K562 (cell line): ENCODE data around the gene ANKRD10. TPM values are rescaled to one million over a fixed set of nuclear protein-coding genes. Genes with fewer than 3 reads are reported as not detected.
A peak's percentile ranks its signal among the peaks of the same experiment; 100 is the strongest.

ENCODE experiments used
- ARID1B ChIP-seq: fragments of 450-650 bp; IDR thresholded peaks from 2 replicates; pipeline ENCODE4 v1.6.1; 2016; ENCODE audit warnings: antibody characterized with exemption, mild to moderate bottlenecking, inconsistent platforms
- CBFA2T2 ChIP-seq: fragments of 450-650 bp; conservative IDR thresholded peaks from 2 replicates; pipeline ENCODE4 v1.6.1; 2017; ENCODE audit warnings: mild to moderate bottlenecking
- JUN ChIP-seq, 2 experiments: sonication (generic) in 1 of 2; formaldehyde crosslinking in 1 of 2; IDR thresholded peaks; 2 replicates each; pipeline versions ENCODE4 v1.6.1 to v1.8.0; 2012 to 2022; ENCODE audit warnings: borderline replicate concordance in 2 of 2, mild to moderate bottlenecking in 2 of 2, improper control_type of control experiment in 1 of 2, low read depth in 1 of 2, low read length in 1 of 2, missing genetic modification reagents in 1 of 2
- NCOR1 ChIP-seq: fragments of 450-650 bp; IDR thresholded peaks from 2 replicates; pipeline ENCODE4 v1.6.1; 2016; ENCODE audit warnings: mild to moderate bottlenecking, moderate library complexity
- PHF8 ChIP-seq: fragments of 200-600 bp; sonication (generic); IDR thresholded peaks from 2 replicates; pipeline ENCODE4 v1.6.1; 2012; ENCODE audit warnings: mixed run types, mild to moderate bottlenecking, inconsistent platforms, low read length, moderate library complexity, borderline replicate concordance
- POLR2G ChIP-seq: fragments of 200-400 bp; formaldehyde crosslinking; IDR thresholded peaks from 2 replicates; pipeline ENCODE4 v1.6.1; 2017; ENCODE audit warnings: low read depth, mild to moderate bottlenecking, antibody characterized with exemption, low read length, moderate library complexity
- ZFX ChIP-seq: sonication (generic); formaldehyde crosslinking; IDR thresholded peaks from 2 replicates; pipeline ENCODE4 v1.8.0; 2022; ENCODE audit warnings: mild to moderate bottlenecking, missing genetic modification reagents, moderate library complexity
- polyA plus RNA-seq, 8 experiments: library from polyadenylated mRNA; depleted of rRNA in 4 of 8; stranded (reverse) in 5 of 8; unstranded in 3 of 8; fragments of >200 nt; fragmentation: Nextera tagmentation in 2 of 8; fragmentation: Illumina TruSeq in 1 of 8; extraction: Ambion mirVana in 2 of 8; extraction: Trizol in 1 of 8; gene quantifications; 2 replicates each; pipeline versions ENCODE4 v1.2.1 to v1.2.3, GENCODE V29; 2011 to 2014; ENCODE audit warnings: inconsistent platforms in 1 of 8, missing spikeins in 1 of 8
- total RNA-seq, 7 experiments: library from RNA; depleted of rRNA in 6 of 7; stranded (reverse); fragments of >200 nt in 6 of 7; fragmentation: Illumina TruSeq in 2 of 7; extraction: Trizol in 2 of 7; gene quantifications; 2 replicates each; pipeline versions ENCODE4 v1.2.1 to v1.2.3, GENCODE V29; 2011 to 2021; ENCODE audit warnings: low replicate concordance in 1 of 7
- TF ChIP-seq, protein P1 (sequence below), 2 experiments: fragments of 450-650 bp; IDR thresholded peaks; 2 replicates each; pipeline ENCODE4 v1.6.1; 2016; ENCODE audit warnings: mild to moderate bottlenecking in 2 of 2, borderline replicate concordance in 1 of 2, low read depth in 1 of 2, moderate library complexity in 1 of 2
- TF ChIP-seq, protein P2 (sequence below): sonication (generic); formaldehyde crosslinking; IDR thresholded peaks from 2 replicates; pipeline ENCODE4 v1.9.0; 2022; ENCODE audit warnings: mild to moderate bottlenecking, missing genetic modification reagents
- TF ChIP-seq, protein P3 (sequence below): fragments of 450-650 bp; IDR thresholded peaks from 2 replicates; pipeline ENCODE4 v1.6.1; 2016
- TF ChIP-seq, protein P4 (sequence below), 2 experiments: fragments of 450-650 bp; IDR thresholded peaks; 2 replicates each; pipeline ENCODE4 v1.6.1; 2018; ENCODE audit warnings: mild to moderate bottlenecking in 2 of 2, low read depth in 1 of 2; ENCODE audit not compliant: partially characterized antibody in 2 of 2

The ANKRD10 gene
- total and polyA plus RNA-seq, 9 of the 15 experiments (the other 6 are each of a cell fraction or from before 2014, with no cell fraction given): 21.7 to 183 (median 45.0) TPM

DNA sequence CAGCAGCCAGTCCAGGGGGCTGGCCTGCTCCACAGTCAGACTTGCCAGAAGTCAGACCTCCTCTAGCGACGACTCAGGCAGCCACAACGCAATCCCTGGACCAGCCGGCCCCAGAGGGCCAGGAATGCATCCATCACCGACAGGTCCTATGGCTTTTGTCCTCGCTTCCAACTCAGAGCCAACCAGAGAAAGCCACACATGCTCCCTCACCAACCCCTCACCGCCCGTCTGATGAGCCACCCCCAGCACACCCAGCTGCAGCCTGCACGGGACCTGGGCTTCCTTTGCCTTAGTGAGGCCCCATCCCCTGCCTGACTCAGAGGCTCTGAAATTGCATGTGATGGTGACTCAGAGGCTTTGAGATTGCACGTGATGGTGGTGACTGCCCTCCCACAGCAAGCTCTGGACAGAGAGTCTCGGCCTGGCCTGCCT is 40.2 kb upstream of the ANKRD10 start (continued):
- TF ChIP-seq, protein P1, sequence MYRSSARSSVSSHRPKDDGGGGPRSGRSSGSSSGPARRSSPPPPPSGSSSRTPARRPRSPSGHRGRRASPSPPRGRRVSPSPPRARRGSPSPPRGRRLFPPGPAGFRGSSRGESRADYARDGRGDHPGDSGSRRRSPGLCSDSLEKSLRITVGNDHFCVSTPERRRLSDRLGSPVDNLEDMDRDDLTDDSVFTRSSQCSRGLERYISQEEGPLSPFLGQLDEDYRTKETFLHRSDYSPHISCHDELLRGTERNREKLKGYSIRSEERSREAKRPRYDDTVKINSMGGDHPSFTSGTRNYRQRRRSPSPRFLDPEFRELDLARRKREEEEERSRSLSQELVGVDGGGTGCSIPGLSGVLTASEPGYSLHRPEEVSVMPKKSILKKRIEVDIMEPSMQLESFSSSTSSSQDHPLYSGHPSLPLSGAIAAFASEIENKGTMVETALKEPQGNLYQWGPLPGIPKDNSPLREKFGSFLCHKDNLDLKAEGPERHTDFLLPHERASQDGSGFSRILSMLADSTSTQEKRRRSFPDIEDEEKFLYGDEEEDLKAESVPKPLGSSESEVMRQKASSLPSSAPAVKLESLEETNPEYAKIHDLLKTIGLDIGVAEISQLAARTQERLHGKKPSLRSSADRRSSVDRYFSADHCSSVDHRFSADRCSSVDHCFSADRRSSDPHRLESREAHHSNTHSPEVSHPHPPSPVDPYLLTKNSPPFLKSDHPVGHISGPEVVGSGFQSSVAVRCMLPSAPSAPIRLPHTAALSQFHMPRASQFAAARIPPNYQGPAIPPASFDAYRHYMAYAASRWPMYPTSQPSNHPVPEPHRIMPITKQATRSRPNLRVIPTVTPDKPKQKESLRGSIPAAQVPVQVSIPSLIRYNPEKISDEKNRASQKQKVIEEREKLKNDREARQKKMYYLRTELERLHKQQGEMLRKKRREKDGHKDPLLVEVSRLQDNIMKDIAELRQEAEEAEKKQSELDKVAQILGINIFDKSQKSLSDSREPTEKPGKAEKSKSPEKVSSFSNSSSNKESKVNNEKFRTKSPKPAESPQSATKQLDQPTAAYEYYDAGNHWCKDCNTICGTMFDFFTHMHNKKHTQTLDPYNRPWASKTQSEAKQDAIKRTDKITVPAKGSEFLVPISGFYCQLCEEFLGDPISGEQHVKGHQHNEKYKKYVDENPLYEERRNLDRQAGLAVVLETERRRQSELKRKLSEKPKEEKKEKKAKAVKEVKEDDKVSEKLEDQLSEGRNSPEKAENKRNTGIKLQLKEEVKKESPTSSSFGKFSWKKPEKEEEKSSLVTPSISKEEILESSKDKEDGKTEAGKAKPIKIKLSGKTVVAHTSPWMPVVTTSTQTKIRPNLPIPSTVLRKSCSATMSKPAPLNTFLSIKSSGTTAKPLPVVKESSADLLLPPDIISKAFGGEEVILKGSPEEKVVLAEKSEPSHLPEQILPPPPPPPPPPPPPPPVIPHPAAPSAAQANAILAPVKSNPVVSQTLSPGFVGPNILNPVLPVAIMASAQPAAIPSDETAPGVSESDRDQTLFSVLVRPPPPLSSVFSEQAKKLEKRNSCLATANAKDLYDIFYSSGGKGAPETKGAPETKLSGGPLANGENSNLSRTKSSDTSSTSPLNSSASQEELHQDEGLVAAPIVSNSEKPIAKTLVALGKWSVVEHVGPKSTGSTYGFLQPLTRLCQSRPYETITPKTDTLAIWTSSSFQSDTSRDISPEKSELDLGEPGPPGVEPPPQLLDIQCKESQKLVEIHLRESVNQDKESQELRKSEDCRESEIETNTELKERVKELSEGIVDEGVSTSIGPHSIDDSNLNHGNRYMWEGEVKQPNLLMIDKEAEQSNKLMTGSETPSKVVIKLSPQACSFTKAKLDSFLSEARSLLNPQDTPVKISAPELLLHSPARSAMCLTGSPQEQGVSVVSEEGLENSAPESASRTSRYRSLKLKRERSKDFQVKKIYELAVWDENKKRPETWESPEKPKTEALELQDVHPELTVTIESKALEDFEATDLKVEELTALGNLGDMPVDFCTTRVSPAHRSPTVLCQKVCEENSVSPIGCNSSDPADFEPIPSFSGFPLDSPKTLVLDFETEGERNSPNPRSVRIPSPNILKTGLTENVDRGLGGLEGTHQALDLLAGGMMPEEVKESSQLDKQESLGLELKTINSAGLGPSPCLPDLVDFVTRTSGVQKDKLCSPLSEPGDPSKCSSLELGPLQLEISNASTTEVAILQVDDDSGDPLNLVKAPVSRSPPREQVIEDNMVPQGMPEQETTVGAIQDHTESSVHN (IDR thresholded peaks at IDR 0.05; ENCODE audit: borderline replicate concordance in 1 of 2, low read depth in 1 of 2): peak in 1 of 2 experiments; percentile 95; a peak in 2 of 4 replicates
- TF ChIP-seq, protein P2, sequence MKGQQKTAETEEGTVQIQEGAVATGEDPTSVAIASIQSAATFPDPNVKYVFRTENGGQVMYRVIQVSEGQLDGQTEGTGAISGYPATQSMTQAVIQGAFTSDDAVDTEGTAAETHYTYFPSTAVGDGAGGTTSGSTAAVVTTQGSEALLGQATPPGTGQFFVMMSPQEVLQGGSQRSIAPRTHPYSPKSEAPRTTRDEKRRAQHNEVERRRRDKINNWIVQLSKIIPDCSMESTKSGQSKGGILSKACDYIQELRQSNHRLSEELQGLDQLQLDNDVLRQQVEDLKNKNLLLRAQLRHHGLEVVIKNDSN (CRISPR knock-in tag): peak; percentile 84
- peak; percentile 61 for TF ChIP-seq ZFX
- peak; percentile 42 for TF ChIP-seq CBFA2T2
- peak; percentile 87 for TF ChIP-seq JUN (IDR thresholded peaks at IDR 0.05; ENCODE audit: borderline replicate concordance, low read depth, low read length)
- peak; percentile 59; the same call in 1 of the 2 replicates for TF ChIP-seq JUN (CRISPR knock-in tag; IDR thresholded peaks at IDR 0.05; ENCODE audit: borderline replicate concordance)
- TF ChIP-seq, protein P3, sequence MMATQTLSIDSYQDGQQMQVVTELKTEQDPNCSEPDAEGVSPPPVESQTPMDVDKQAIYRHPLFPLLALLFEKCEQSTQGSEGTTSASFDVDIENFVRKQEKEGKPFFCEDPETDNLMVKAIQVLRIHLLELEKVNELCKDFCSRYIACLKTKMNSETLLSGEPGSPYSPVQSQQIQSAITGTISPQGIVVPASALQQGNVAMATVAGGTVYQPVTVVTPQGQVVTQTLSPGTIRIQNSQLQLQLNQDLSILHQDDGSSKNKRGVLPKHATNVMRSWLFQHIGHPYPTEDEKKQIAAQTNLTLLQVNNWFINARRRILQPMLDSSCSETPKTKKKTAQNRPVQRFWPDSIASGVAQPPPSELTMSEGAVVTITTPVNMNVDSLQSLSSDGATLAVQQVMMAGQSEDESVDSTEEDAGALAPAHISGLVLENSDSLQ: peak; percentile 48; the same call in 1 of the 2 replicates
- TF ChIP-seq, protein P4, sequence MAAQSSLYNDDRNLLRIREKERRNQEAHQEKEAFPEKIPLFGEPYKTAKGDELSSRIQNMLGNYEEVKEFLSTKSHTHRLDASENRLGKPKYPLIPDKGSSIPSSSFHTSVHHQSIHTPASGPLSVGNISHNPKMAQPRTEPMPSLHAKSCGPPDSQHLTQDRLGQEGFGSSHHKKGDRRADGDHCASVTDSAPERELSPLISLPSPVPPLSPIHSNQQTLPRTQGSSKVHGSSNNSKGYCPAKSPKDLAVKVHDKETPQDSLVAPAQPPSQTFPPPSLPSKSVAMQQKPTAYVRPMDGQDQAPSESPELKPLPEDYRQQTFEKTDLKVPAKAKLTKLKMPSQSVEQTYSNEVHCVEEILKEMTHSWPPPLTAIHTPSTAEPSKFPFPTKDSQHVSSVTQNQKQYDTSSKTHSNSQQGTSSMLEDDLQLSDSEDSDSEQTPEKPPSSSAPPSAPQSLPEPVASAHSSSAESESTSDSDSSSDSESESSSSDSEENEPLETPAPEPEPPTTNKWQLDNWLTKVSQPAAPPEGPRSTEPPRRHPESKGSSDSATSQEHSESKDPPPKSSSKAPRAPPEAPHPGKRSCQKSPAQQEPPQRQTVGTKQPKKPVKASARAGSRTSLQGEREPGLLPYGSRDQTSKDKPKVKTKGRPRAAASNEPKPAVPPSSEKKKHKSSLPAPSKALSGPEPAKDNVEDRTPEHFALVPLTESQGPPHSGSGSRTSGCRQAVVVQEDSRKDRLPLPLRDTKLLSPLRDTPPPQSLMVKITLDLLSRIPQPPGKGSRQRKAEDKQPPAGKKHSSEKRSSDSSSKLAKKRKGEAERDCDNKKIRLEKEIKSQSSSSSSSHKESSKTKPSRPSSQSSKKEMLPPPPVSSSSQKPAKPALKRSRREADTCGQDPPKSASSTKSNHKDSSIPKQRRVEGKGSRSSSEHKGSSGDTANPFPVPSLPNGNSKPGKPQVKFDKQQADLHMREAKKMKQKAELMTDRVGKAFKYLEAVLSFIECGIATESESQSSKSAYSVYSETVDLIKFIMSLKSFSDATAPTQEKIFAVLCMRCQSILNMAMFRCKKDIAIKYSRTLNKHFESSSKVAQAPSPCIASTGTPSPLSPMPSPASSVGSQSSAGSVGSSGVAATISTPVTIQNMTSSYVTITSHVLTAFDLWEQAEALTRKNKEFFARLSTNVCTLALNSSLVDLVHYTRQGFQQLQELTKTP (IDR thresholded peaks at IDR 0.05; ENCODE audit: low read depth in 1 of 2, partially characterized antibody in 2 of 2): peak in 1 of 2 experiments; percentile 58
- TF ChIP-seq PHF8: peak; percentile 15; the same call in 1 of the 2 replicates
- TF ChIP-seq ARID1B: peak; percentile 39; the same call in 1 of the 2 replicates
- TF ChIP-seq POLR2G: peak; percentile 62
- TF ChIP-seq NCOR1: peak; percentile 45
